HUES64 (cell line): ENCODE results near the gene SAMD5.
"Not testable (repeated sequence)": the region's sequence is repeated elsewhere in the genome, so short reads cannot be mapped to it uniquely, and the experiment has no call there.

ENCODE experiments used
- H3K27ac ChIP-seq: 2 replicates; pipeline ENCODE4 v1.7.0; 2013; ENCODE audit warnings: low read depth, low read length, inconsistent platforms
- H3K27me3 ChIP-seq: 2 replicates; pipeline ENCODE4 v1.6.1; 2013; ENCODE audit warnings: mild to moderate bottlenecking, low read length; ENCODE audit not compliant: insufficient read depth
- H3K36me3 ChIP-seq: 2 replicates; pipeline ENCODE4 v1.6.1; 2013; ENCODE audit warnings: mild to moderate bottlenecking, low read length; ENCODE audit not compliant: insufficient read depth
- H3K4me1 ChIP-seq: 2 replicates; pipeline ENCODE4 v1.6.1; 2013; ENCODE audit warnings: mild to moderate bottlenecking, low read length, moderate library complexity; ENCODE audit not compliant: insufficient read depth
- H3K4me3 ChIP-seq: 2 replicates; pipeline ENCODE4 v1.5.1; 2013; ENCODE audit warnings: mild to moderate bottlenecking, low read length, moderate library complexity
- H3K9ac ChIP-seq: 2 replicates; pipeline ENCODE4 v1.6.1; 2013; ENCODE audit warnings: mild to moderate bottlenecking, low read depth, low read length
- H3K9me3 ChIP-seq: 2 replicates; pipeline ENCODE4 v1.6.1; 2013; ENCODE audit warnings: low read depth, low read length; ENCODE audit not compliant: insufficient read depth
- WGBS: fragments of 150-250, 120-280 bp; methylation state at CpG from one replicate; pipeline ENCODE4 v1.1.7; 2013; ENCODE audit warnings: missing lambda C conversion rate; 5-methylcytosine and 5-hydroxymethylcytosine counted together

SAMD5 gene

DNA sequence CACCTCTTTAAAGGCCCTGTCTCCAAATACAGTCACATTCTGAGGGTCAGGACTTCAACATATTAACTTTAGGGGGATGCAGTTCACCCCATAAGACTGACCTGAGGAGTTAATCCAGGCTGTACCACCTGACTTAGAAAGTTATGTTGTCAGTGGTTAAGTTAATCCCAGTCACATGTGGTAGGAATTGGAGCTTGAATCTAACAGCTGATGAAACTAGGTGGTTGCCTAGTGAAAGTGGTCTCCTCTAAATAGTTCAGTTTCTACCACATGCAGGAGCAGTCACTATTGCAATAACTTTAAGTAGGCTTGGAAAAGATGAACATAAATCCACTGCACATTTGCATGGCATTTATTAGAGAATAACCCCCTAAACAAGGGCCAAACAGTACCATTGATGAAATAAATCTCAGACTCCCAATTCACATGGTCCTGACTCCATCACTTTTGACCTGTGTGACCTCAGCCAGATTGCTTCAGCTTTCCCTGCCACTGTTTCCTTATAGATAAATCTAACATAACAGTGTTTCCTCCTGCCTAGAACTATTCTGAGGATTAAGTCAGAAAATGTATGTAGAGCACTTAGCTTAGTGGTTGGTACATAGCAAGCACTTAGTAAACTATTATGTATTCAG is 20.1 kb downstream of the SAMD5 start:
- Histone ChIP-seq H3K4me3 (no peak overlapping the region), H3K36me3 (no peaks in the 10 kb centered on the region), H3K27me3 (no peaks in the 10 kb centered on the region), H3K27ac (no peak overlapping the region), H3K4me1 (peaks cover 4% of the 10 kb centered on the region; the same call in 1 of the 2 replicates), H3K9ac (no peak overlapping the region), H3K9me3 (no peaks in the 10 kb centered on the region)

DNA sequence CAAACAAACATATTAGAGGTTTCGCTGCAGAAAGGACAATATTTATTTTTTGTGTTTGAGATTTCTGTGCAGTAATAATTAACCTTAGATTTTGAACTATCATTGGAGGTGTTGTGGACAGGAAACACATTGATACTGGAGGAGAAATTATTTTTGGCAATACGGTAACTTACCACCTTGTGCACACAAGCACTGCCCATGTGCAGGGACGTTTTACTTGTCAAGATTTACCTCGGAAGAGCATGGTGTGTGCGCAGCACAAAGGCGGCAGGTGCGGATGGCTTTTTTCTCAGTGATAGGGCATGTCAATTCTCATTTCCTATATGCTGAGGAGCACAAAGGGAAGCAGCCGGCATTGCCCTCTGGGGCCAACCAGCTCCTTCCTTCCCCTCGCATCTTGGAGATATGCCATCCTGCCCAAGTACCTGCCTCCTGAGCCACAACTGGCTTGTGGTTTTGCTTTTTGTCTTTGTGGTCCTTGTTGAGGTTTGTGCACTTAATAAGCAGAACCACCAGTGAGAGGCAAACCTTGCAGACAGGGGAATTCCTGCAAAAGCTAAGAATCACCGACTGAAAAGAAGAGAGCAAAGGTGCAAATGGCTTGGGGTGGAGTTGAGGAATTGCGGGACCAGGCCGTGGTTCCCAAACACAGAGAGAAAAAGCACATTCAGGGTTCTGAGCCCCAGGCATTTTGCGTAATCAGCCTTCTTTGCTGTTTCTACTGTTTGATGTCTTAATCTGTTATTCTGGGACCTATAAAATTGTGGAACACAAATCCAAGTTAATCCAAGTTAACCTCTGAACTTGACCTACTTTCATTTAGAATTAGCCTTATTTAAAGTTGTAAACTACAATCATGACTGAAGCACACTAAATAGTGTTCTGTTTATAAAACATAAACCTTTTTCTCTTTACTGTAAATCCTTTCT is 21.9 kb downstream of the SAMD5 start:
- Histone ChIP-seq H3K9ac (no peak overlapping the region), H3K4me1 (peaks cover 4% of the 10 kb centered on the region; the same call in 1 of the 2 replicates), H3K27me3 (no peaks in the 10 kb centered on the region), H3K27ac (no peak overlapping the region), H3K9me3 (no peaks in the 10 kb centered on the region), H3K4me3 (no peak overlapping the region), H3K36me3 (no peaks in the 10 kb centered on the region)
- WGBS: 60% methylated on average over 13 of the region's 13 CpGs

DNA sequence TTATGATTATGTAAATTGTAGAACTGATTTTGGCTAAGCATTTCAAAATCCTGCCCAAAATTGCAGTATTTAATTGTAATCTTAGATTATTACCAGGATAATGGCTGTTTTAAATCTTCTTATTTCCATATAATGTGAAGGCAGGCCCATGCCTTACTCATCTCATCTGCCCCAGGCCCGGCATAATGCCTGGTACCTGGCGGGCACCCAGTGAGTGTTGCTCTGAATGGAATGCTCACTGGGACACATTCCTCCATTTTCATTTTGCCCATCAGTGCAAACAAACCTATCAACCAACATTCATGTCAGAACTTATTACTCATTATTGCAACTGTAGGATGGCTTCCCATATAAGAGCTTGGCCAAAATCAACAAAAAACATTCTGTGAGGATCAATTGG is 22.8 kb downstream of the SAMD5 start:
- no peak overlapping the region for H3K9ac ChIP-seq

DNA sequence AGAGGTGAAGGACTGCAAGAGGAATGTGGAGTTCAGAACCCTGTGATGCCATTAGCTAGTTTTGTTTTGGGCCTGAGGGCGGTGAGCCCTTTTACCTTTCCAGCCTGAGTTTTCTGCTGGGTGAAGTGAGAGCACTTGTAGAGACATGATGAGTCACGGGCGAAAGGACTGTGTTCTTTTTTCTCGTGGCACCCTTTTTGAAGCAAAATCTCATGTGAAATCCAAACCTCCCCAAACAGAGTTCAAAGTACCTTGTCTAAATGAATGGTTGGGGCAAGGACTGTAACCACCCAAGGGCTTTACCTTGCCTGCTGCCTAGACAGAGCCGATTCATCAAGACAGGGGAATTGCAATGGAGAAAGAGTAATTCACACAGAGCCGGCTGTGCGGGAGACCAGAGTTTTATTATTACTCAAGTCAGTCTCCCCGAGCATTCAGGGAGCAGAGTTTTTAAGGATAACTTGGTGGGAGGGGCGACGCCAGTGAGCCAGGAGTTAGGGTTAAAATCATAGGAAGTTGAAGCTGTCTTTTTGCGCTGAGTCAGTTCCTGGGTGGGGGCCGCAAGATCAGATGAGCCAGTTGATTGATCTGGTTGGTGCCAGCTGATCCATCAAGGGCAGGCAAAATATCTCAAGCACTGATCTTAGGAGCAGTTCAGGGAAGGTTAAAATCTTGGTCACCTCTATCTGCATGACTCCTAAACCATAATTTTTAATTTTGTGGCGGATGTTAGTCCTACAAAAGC is 25.8 kb downstream of the SAMD5 start:
- 91% methylated on average over 10 of the region's 13 CpGs for WGBS
- no peak overlapping the region for H3K4me3 ChIP-seq
- H3K27ac ChIP-seq: no peak overlapping the region
- H3K9ac ChIP-seq: no peak overlapping the region
- no peaks in the 10 kb centered on the region for H3K36me3 ChIP-seq
- no peaks in the 10 kb centered on the region for H3K27me3 ChIP-seq
- H3K4me1 ChIP-seq: peaks cover 4% of the 10 kb centered on the region; the same call in 1 of the 2 replicates
- no peaks in the 10 kb centered on the region for H3K9me3 ChIP-seq

More for the DNA sequence above, 22.8 kb downstream of the SAMD5 start:
- H3K27ac ChIP-seq: no peak overlapping the region
- H3K36me3 ChIP-seq: no peaks in the 10 kb centered on the region
- no peaks in the 10 kb centered on the region for H3K27me3 ChIP-seq
- 94% methylated on average over 2 of the region's 2 CpGs for WGBS
- peaks cover 4% of the 10 kb centered on the region; the same call in 1 of the 2 replicates for H3K4me1 ChIP-seq
- no peak overlapping the region for H3K4me3 ChIP-seq
- H3K9me3 ChIP-seq: no peaks in the 10 kb centered on the region

DNA sequence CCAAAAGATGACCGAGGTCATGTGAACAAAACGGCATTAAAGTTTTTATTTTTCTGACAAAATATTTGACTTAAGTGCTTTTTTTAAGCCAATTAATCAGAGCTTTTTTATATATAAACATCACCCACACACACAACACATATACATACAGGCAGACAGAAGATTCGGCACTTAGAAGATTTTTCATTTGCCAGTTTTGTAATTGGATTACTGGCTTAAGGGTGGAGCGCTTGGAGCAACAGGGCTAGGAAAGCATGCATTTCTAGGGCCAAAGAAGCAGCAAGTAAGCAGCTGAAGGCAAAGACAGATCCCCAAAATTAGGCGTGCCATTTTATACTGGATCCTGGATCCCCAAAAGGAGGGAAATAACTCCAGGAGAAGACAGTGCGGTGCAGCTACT is 30.3 kb downstream of the SAMD5 start:
- peaks cover 5% of the 10 kb centered on the region; the same call in 1 of the 2 replicates for H3K9me3 ChIP-seq
- H3K27ac ChIP-seq: no peak overlapping the region
- H3K4me1 ChIP-seq: no peaks in the 10 kb centered on the region
- WGBS: 96% methylated on average over 6 of the region's 6 CpGs
- no peak overlapping the region for H3K9ac ChIP-seq
- no peaks in the 10 kb centered on the region for H3K27me3 ChIP-seq
- H3K36me3 ChIP-seq: no peaks in the 10 kb centered on the region
- H3K4me3 ChIP-seq: no peak overlapping the region

DNA sequence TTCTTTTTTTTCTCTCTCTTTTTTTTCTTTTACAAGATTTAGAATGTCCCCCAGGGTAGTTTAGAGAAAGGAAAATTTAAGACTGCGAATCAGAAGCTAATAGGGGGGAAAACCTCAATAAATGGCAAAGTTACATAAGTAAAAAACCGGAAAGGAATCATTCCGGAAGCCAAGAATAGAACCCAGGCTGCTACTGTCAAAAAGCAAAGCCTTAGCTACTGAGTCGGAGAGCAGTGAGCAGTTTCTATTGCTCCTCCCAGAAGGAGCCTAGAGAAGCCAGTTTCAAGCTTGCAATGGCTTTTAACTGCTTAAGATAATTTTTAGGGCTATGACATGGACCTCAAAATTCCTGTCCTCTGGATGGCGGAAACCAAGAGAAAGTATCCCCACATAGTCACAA is 31.6 kb downstream of the SAMD5 start:
- no peaks in the 10 kb centered on the region for H3K4me1 ChIP-seq
- H3K4me3 ChIP-seq: no peak overlapping the region
- H3K27ac ChIP-seq: no peak overlapping the region
- H3K27me3 ChIP-seq: no peaks in the 10 kb centered on the region
- H3K9me3 ChIP-seq: peaks cover 5% of the 10 kb centered on the region; the same call in 1 of the 2 replicates
- WGBS: 94% methylated on average over 5 of the region's 5 CpGs
- H3K9ac ChIP-seq: no peak overlapping the region
- H3K36me3 ChIP-seq: no peaks in the 10 kb centered on the region

DNA sequence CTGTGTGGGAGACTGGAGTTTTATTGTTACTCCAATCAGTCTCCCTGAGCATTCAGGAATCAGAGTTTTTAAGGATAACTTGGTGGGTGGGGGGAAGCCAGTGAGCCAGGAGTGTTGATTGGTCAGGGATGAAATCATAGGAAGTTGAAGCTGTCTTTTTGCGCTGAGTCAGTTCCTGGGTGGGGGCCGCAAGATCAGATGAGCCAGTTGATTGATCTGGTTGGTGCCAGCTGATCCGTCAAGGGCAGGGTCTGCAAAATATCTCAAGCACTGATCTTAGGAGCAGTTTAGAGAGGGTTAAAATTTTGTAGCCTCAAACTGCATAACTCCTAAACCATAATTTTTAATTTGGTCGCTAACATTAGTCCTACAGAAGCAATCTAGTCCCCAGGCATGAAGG is 33.9 kb downstream of the SAMD5 start:
- not testable (repeated sequence) for H3K4me3 ChIP-seq, H3K27ac ChIP-seq, H3K9ac ChIP-seq, H3K27me3 ChIP-seq, H3K4me1 ChIP-seq, H3K36me3 ChIP-seq, H3K9me3 ChIP-seq
- 97% methylated on average over 3 of the region's 4 CpGs for WGBS

DNA sequence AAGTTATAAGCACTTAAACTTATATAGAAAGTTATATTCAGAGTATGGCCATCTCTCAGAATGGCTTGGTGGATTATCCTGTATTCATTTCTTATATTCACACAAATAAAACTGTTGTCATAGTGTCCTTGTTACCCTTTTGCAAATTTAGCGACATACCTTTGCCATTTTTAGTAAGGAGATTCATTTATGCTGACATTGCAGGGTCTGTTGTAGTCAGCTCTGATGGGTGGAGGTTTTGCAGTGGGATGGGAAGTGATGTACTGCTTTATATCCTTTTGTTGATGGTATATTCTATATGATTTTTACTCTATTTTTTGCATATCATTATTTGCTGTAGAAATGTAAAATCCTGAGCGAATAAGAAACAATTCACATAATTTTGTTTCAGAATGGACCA is 35.9 kb downstream of the SAMD5 start:
- H3K4me1 ChIP-seq: peaks cover 6% of the 10 kb centered on the region
- no peak overlapping the region for H3K9ac ChIP-seq
- H3K27me3 ChIP-seq: no peaks in the 10 kb centered on the region
- 97% methylated on average over 2 of the region's 2 CpGs for WGBS
- H3K4me3 ChIP-seq: no peak overlapping the region
- H3K36me3 ChIP-seq: no peaks in the 10 kb centered on the region
- H3K27ac ChIP-seq: no peak overlapping the region
- H3K9me3 ChIP-seq: peaks cover 5% of the 10 kb centered on the region; the same call in 1 of the 2 replicates

DNA sequence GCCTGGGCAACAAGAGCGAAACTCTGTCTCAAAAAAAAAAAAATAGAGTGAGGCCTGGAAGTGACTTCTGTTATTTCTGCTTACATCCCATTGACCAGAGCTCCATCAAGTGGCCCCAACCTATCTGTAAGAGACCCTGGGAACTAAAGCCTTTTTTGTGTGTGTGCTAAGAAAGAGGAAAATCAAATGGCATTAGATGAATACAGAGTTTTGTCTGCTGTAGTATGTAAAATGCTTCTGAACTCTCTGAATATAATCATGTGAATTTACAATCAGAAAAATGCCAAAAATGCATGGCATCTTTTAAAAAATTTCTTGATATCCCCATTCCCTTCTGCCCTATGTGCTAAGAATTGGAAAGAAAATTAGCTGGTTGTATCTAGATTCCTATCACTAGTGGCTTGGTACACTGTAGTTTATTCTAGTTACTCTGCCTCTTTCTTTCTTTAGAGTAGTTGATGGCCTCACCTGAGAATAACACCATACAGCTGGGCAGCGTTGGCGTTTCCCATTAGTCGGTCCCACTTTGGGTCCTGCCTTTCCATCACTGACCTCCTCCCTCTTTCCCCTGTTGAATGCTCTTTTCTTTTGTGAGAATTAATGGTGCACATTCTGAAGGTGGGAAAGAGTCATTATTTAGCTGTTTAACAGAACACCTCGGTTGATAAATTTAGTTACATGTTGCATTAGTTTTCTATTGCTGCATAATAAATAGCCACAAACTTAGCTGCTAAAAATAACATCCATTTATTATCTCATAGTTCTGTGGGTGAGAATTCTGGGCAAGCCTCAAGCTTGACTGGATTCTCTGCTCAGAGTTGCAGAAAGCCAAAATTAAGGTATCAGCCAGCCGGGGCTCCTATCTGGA is 38.2 kb downstream of the SAMD5 start:
- Histone ChIP-seq H3K4me3 (no peak overlapping the region), H3K27ac (no peak overlapping the region), H3K27me3 (no peaks in the 10 kb centered on the region), H3K36me3 (no peaks in the 10 kb centered on the region), H3K9ac (no peak overlapping the region), H3K9me3 (peaks cover 5% of the 10 kb centered on the region; the same call in 1 of the 2 replicates), H3K4me1 (peaks cover 6% of the 10 kb centered on the region)
- 95% methylated on average over 6 of the region's 6 CpGs for WGBS

DNA sequence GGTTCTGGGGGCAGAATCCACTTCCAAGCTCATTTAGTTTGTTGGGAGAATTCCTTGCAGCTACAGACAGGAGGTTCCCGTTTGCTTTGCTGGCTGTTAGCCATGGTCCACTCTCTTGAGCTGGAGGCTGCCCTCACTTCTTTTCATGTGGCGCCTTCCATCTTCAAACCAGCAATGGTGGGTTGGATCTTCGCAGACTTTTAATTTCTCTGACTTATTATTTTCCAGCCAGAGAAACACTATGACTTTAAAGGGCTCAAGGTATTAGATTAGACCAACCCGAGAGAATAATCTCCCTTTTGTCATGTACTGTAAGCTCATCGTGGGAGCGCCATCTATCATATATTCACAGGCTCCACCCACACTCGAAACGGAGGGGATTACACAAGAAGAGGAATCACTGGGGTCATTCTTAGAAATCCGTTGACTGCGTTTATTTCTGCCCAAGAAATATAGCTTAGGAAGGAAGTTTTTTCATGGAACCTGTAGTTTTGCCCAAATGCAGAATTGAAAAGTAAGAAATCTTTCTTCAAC is 38.9 kb downstream of the SAMD5 start:
- Histone ChIP-seq H3K9me3 (peaks cover 4% of the 10 kb centered on the region; the same call in 1 of the 2 replicates), H3K27ac (no peak overlapping the region), H3K4me1 (peaks cover 6% of the 10 kb centered on the region), H3K36me3 (no peaks in the 10 kb centered on the region), H3K27me3 (no peaks in the 10 kb centered on the region), H3K4me3 (no peak overlapping the region), H3K9ac (no peak overlapping the region)
- WGBS: 80% methylated on average over 10 of the region's 10 CpGs
